H1 (cell line): ENCODE results near the gene KDM6B. TPM values are rescaled to one million over a fixed set of nuclear protein-coding genes. Genes with fewer than 3 reads are reported as not detected.

Experiments used
- CTCF ChIA-PET: fragments of 300-600 bp; sonication (Branson Sonifier 250); formaldehyde crosslinking; loops from one replicate; lab custom pipeline; 2021; ENCODE audit not compliant: partially characterized antibody; lab: Charles Lee
- POLR2A ChIA-PET: fragments of 300-600 bp; sonication (Branson Sonifier 250); formaldehyde crosslinking; loops from one replicate; lab custom pipeline; 2021; ENCODE audit warnings: inconsistent platforms; ENCODE audit not compliant: partially characterized antibody; lab: Charles Lee
- DNase-seq, 2 experiments: peaks; one replicate each; pipeline versions ENCODE4 v3.0.0 to v3.0.0-alpha.2; 2010 to 2022; ENCODE audit warnings: low spot score in 2 of 2, low read depth in 1 of 2, mixed read lengths in 1 of 2
- FAIRE-seq: peaks from 2 replicates; lab custom pipeline; 2011; peaks lifted over from hg19 to GRCh38; lab: Jason Lieb, UNC
- H2AFZ ChIP-seq: 2 replicates; pipeline ENCODE4 v1.8.1; 2012; ENCODE audit warnings: low read length, inconsistent platforms
- H2AK5ac ChIP-seq: 2 replicates; pipeline ENCODE4 v1.6.1; 2013; ENCODE audit warnings: low read depth, low read length
- H2BK120ac ChIP-seq: replicated peaks from 2 replicates; pipeline ENCODE3; 2013; ENCODE audit warnings: low read depth, low read length, inconsistent platforms
- H2BK12ac ChIP-seq: 2 replicates; pipeline ENCODE4 v1.6.1; 2013; ENCODE audit warnings: low read depth, low read length
- H2BK15ac ChIP-seq: 2 replicates; pipeline ENCODE4 v1.6.1; 2013; ENCODE audit warnings: low read length
- H2BK20ac ChIP-seq: 2 replicates; pipeline ENCODE4 v1.6.1; 2013; ENCODE audit warnings: low read length
- H2BK5ac ChIP-seq: 2 replicates; pipeline ENCODE4 v1.6.1; 2013; ENCODE audit warnings: low read depth, low read length
- H3K14ac ChIP-seq: 2 replicates; pipeline ENCODE4 v1.6.1; 2013; ENCODE audit warnings: inconsistent platforms; ENCODE audit not compliant: insufficient read length
- H3K18ac ChIP-seq: 2 replicates; pipeline ENCODE4 v1.6.1; 2013; ENCODE audit warnings: low read length; ENCODE audit errors: extremely low read depth
- H3K23ac ChIP-seq: 2 replicates; pipeline ENCODE4 v1.6.1; 2013; ENCODE audit warnings: inconsistent platforms; ENCODE audit not compliant: insufficient read length
- H3K23me2 ChIP-seq: 2 replicates; pipeline ENCODE4 v1.6.1; 2013; ENCODE audit warnings: low read depth, low read length
- H3K27ac ChIP-seq: 2 replicates; pipeline ENCODE4 v1.6.1; 2011; ENCODE audit warnings: low read depth, low read length, inconsistent platforms
- H3K27me3 ChIP-seq, 4 experiments: replicated peaks in 1 of 4; 1 replicate in 1 of 4; 2 replicates in 3 of 4; pipeline versions ENCODE4 v1.6.1 to v1.8.1; 2011 to 2013; ENCODE audit warnings: low read length in 3 of 4, mild to moderate bottlenecking in 3 of 4, inconsistent platforms in 2 of 4, mixed read lengths in 2 of 4, moderate library complexity in 1 of 4; ENCODE audit not compliant: control insufficient read depth in 3 of 4, insufficient read depth in 3 of 4; ENCODE audit errors: extremely low read depth in 1 of 4
- H3K36me3 ChIP-seq, 4 experiments: 2 replicates each; pipeline versions ENCODE4 v1.6.1 to v1.8.1; 2011 to 2013; ENCODE audit warnings: mild to moderate bottlenecking in 4 of 4, low read length in 3 of 4, moderate library complexity in 2 of 4, control low read depth in 1 of 4, inconsistent platforms in 1 of 4; ENCODE audit not compliant: insufficient read depth in 4 of 4, control insufficient read depth in 2 of 4
- H3K4ac ChIP-seq: replicated peaks from 2 replicates; pipeline ENCODE3; 2013; ENCODE audit warnings: low read length, low read depth, mixed read lengths, inconsistent platforms; ENCODE audit not compliant: insufficient read length
- H3K4me1 ChIP-seq, 4 experiments: replicated peaks in 1 of 4; 1 replicate in 1 of 4; 2 replicates in 3 of 4; pipeline versions ENCODE4 v1.6.1 to v1.8.1; 2011 to 2013; ENCODE audit warnings: low read length in 3 of 4, inconsistent platforms in 2 of 4, mixed read lengths in 1 of 4; ENCODE audit not compliant: insufficient read depth in 4 of 4, control insufficient read depth in 3 of 4
- H3K4me2 ChIP-seq, 2 experiments: 2 replicates each; pipeline versions ENCODE4 v1.6.1 to v1.8.1; 2011 to 2013; ENCODE audit warnings: low read depth in 2 of 2, low read length in 2 of 2, control low read depth in 1 of 2, inconsistent platforms in 1 of 2, mild to moderate bottlenecking in 1 of 2; ENCODE audit not compliant: insufficient read depth in 1 of 2
- H3K4me3 ChIP-seq, 4 experiments: fragments of 200-600, 300-600 bp in 1 of 4; sonication (generic), shearing (Covaris generic), sonication (Bioruptor Twin) in 1 of 4; 2 replicates each; pipeline versions ENCODE4 v1.5.1 to v1.8.1; 2011 to 2016; ENCODE audit warnings: low read length in 4 of 4, low read depth in 3 of 4, control low read depth in 2 of 4, inconsistent platforms in 2 of 4, mild to moderate bottlenecking in 2 of 4, mixed read lengths in 1 of 4, moderate library complexity in 1 of 4; ENCODE audit not compliant: insufficient read depth in 2 of 4; ENCODE audit errors: extremely low read depth in 1 of 4
- H3K56ac ChIP-seq: replicated peaks from 2 replicates; pipeline ENCODE3; 2013; ENCODE audit warnings: low read depth, mild to moderate bottlenecking, mixed read lengths, low read length, inconsistent platforms; ENCODE audit not compliant: insufficient read length
- H3K79me1 ChIP-seq: 2 replicates; pipeline ENCODE4 v1.6.1; 2013; ENCODE audit warnings: low read depth, low read length, control low read depth
- H3K79me2 ChIP-seq, 2 experiments: 2 replicates each; pipeline versions ENCODE4 v1.6.1 to v1.8.1; 2012 to 2013; ENCODE audit warnings: low read length in 2 of 2, mild to moderate bottlenecking in 2 of 2, inconsistent platforms in 1 of 2; ENCODE audit not compliant: insufficient read depth in 2 of 2, control insufficient read depth in 1 of 2
- H3K9ac ChIP-seq, 4 experiments: replicated peaks in 1 of 4; 1 replicate in 1 of 4; 2 replicates in 3 of 4; pipeline versions ENCODE4 v1.6.1 to v1.8.1; 2011 to 2013; ENCODE audit warnings: low read depth in 3 of 4, low read length in 3 of 4, control low read depth in 2 of 4, mild to moderate bottlenecking in 2 of 4, moderate library complexity in 2 of 4, inconsistent platforms in 1 of 4; ENCODE audit errors: extremely low read depth in 1 of 4
- H3K9me3 ChIP-seq, 2 experiments: 2 replicates each; pipeline versions ENCODE4 v1.6.1 to v1.8.1; 2012 to 2013; ENCODE audit warnings: mild to moderate bottlenecking in 2 of 2, moderate library complexity in 2 of 2, control low read depth in 1 of 2, inconsistent platforms in 1 of 2, low read depth in 1 of 2, low read length in 1 of 2, mixed read lengths in 1 of 2; ENCODE audit not compliant: insufficient read depth in 2 of 2
- H4K20me1 ChIP-seq, 2 experiments: replicated peaks in 1 of 2; 2 replicates each; pipeline versions ENCODE3 to v1.8.1; 2011 to 2013; ENCODE audit warnings: inconsistent platforms in 2 of 2, low read length in 2 of 2, mild to moderate bottlenecking in 1 of 2; ENCODE audit not compliant: insufficient read depth in 2 of 2, control insufficient read depth in 1 of 2
- H4K5ac ChIP-seq: 2 replicates; pipeline ENCODE4 v1.6.1; 2013; ENCODE audit warnings: low read length, low read depth, mixed read lengths, inconsistent platforms; ENCODE audit not compliant: insufficient read length
- H4K8ac ChIP-seq: 2 replicates; pipeline ENCODE4 v1.8.0; 2013; ENCODE audit warnings: mild to moderate bottlenecking, moderate library complexity, low read length, inconsistent platforms; ENCODE audit not compliant: insufficient read depth; ENCODE audit errors: extremely low read depth
- H4K91ac ChIP-seq: replicated peaks from 2 replicates; pipeline ENCODE3; 2013; ENCODE audit warnings: low read length, mixed read lengths, inconsistent platforms; ENCODE audit not compliant: insufficient read length
- CBX8 ChIP-seq: fragments of 300-800, 300-1000 bp; sonication (generic); IDR thresholded peaks from 2 replicates; pipeline ENCODE4 v1.7.1; 2016; ENCODE audit warnings: low read depth, low read length, borderline replicate concordance
- KDM1A ChIP-seq: fragments of 200-600, 300-600 bp; sonication (generic); IDR thresholded peaks from 2 replicates; pipeline ENCODE4 v1.7.1; 2016; ENCODE audit warnings: mild to moderate bottlenecking, low read length, borderline replicate concordance
- NRF1 ChIP-seq: IDR thresholded peaks from 2 replicates; pipeline ENCODE4 v1.6.1; 2011; ENCODE audit warnings: mild to moderate bottlenecking, low read depth, low read length, improper control_type of control experiment
- POLR2A ChIP-seq, 2 experiments: IDR thresholded peaks; 1 replicate in 1 of 2; 2 replicates in 1 of 2; pipeline ENCODE4 v1.6.1; 2011; ENCODE audit warnings: low read depth in 2 of 2, low read length in 2 of 2, mild to moderate bottlenecking in 2 of 2; ENCODE audit errors: control extremely low read depth in 1 of 2
- POLR2AphosphoS5 ChIP-seq: IDR thresholded peaks from 2 replicates; pipeline ENCODE4 v1.6.1; 2011; ENCODE audit warnings: low read depth, low read length
- RNF2 ChIP-seq: fragments of 200-900, 300-1000 bp; sonication (generic); IDR thresholded peaks from 2 replicates; pipeline ENCODE4 v1.7.1; 2016; ENCODE audit warnings: borderline replicate concordance, low read depth, mild to moderate bottlenecking, antibody characterized with exemption, low read length; ENCODE audit not compliant: poor library complexity, severe bottlenecking; ENCODE audit errors: missing control alignments
- SIRT6 ChIP-seq: IDR thresholded peaks from one replicate; pipeline ENCODE4 v1.7.1; 2012; ENCODE audit warnings: low read length, inconsistent platforms
- SP1 ChIP-seq: IDR thresholded peaks from 2 replicates; pipeline ENCODE4 v1.6.1; 2011; ENCODE audit warnings: low read depth, low read length
- SP4 ChIP-seq: IDR thresholded peaks from 2 replicates; pipeline ENCODE4 v1.6.1; 2012; ENCODE audit warnings: low read length, inconsistent platforms
- SRF ChIP-seq: IDR thresholded peaks from 2 replicates; pipeline ENCODE4 v1.6.1; 2011; ENCODE audit warnings: mild to moderate bottlenecking, low read depth, low read length, moderate library complexity
- TAF1 ChIP-seq: IDR thresholded peaks from 2 replicates; pipeline ENCODE4 v1.6.1; 2011; ENCODE audit warnings: mild to moderate bottlenecking, low read depth, low read length
- USF2 ChIP-seq: IDR thresholded peaks from 2 replicates; pipeline ENCODE4 v1.6.1; 2011; ENCODE audit warnings: low read length, improper control_type of control experiment
- ZNF274 ChIP-seq: IDR thresholded peaks from 2 replicates; pipeline ENCODE4 v1.7.0; 2012; ENCODE audit warnings: low read length, borderline replicate concordance; ENCODE audit errors: extremely low read depth
- WGBS, 2 experiments: shearing (Covaris generic) in 1 of 2; methylation state at CpG; one replicate each; pipeline versions ENCODE4 v1.1.6 to v1.1.7; 2013 to 2015; ENCODE audit warnings: low lambda C conversion rate in 2 of 2, mixed read lengths in 2 of 2, inconsistent platforms in 1 of 2, low coverage in 1 of 2, missing lambda C conversion rate in 1 of 2; ENCODE audit not compliant: insufficient replicate concordance in 2 of 2, insufficient coverage in 1 of 2, insufficient read length in 1 of 2; ENCODE audit errors: extremely low coverage in 1 of 2, missing lambda C conversion rate in 1 of 2; 5-methylcytosine and 5-hydroxymethylcytosine counted together
- polyA plus RNA-seq, 7 experiments: library from polyadenylated mRNA; depleted of rRNA in 3 of 7; stranded (reverse) in 5 of 7; unstranded in 2 of 7; fragments of >200 nt in 5 of 7; fragments of 200-250 nt in 2 of 7; gene quantifications; 1 replicate in 5 of 7; 2 replicates in 1 of 7; 4 replicates in 1 of 7; pipeline versions ENCODE4 v1.2.1 to v1.2.3, GENCODE V29; 2011 to 2013; ENCODE audit warnings: missing spikeins in 2 of 7, mixed read lengths in 2 of 7
- total RNA-seq: library from RNA; stranded (reverse); fragmentation: NEBNext Ultra II Directional; extraction: Animal tissue kit (Norgen Biotek cat#: 25700); gene quantifications from 2 replicates; pipeline ENCODE4 v1.2.1, GENCODE V29; 2021

Gene KDM6B
- total and polyA plus RNA-seq, 2 of the 8 experiments (the other 6 are each of a cell fraction or from before 2014, with no cell fraction given) = 0.48 to 3.7 TPM

DNA sequence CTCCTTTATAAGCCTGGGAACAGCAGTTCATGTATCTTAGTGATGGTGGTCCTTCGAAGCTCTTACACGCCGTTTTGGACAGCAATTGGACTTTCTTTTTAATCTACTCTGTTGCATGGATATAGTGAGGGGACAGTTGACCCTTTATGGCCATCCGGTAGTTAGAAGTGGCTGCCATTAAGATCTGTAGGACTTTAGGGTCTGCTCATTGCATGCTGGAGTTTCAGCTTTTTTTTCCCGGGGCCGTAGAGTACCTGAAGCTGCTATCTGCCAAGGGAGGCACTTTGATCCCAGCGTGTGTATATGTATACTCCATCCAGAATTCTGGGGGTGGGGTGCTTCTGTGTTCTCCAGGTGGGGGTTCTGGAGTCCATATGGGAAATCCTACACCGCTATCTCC lies 25.0 kb downstream of the KDM6B start:
- no peak overlapping the region for H3K27ac ChIP-seq
- TF ChIP-seq SP1 = no peak
- TF ChIP-seq KDM1A = no peak
- no peak for TF ChIP-seq POLR2AphosphoS5
- TF ChIP-seq TAF1 = no peak
- no peak for TF ChIP-seq SRF
- no peak for TF ChIP-seq NRF1
- no peak for TF ChIP-seq SP4
- TF ChIP-seq USF2 = no peak
- TF ChIP-seq ZNF274 = no peak
- TF ChIP-seq POLR2A (IDR thresholded peaks at IDR 0.05; ENCODE audit: control extremely low read depth in 1 of 2, low read depth in 2 of 2, low read length in 2 of 2) = no peak
- no peak for TF ChIP-seq SIRT6
- TF ChIP-seq CBX8 = no peak
- no peak for TF ChIP-seq RNF2

More for the DNA sequence above, 25.0 kb downstream of the KDM6B start:
- Histone ChIP-seq H4K8ac (no peak overlapping the region; the same call in 1 of the 2 replicates), H2AK5ac (no peak overlapping the region), H3K23me2 (peaks cover 20% of the 10 kb centered on the region), H2AFZ (no peak overlapping the region), H3K9ac (peak overlapping the region in 2 of 4 experiments; percentile 79 to 93; a peak in 1 of 7 replicates), H3K79me2 (peaks cover 0 to 5% of the 10 kb centered on the region in 2 experiments; a peak in 1 of 4 replicates), H2BK15ac (no peak overlapping the region), H3K18ac (no peak overlapping the region), H3K79me1 (no peaks in the 10 kb centered on the region), H3K4me3 (peak overlapping the region; percentile 70 to 86 (median 80); a peak in 5 of 8 replicates), H3K36me3 (no peaks in the 10 kb centered on the region; a peak in 1 of 8 replicates), H2BK20ac (no peak overlapping the region), H3K9me3 (no peaks in the 10 kb centered on the region), H3K14ac (no peak overlapping the region), H3K56ac (no peak overlapping the region), H2BK12ac (no peak overlapping the region), H3K4me1 (peaks cover 0 to 22% (median 18%) of the 10 kb centered on the region in 4 experiments; a peak in 6 of 7 replicates), H3K23ac (no peak overlapping the region), H4K5ac (no peak overlapping the region), H4K91ac (no peak overlapping the region), H2BK120ac (no peak overlapping the region), H3K27me3 (peaks cover 16 to 30% (median 25%) of the 10 kb centered on the region in 4 experiments), H4K20me1 (peaks cover 0 to 8% of the 10 kb centered on the region in 2 experiments), H3K4ac (no peak overlapping the region), H2BK5ac (no peak overlapping the region), H3K4me2 (peak overlapping the region; percentile 74 to 97)
- ChIA-PET POLR2A (interaction anchor here (0.9 to 1.7 kb wide), 5 partner anchors 10 to 172 kb away, joined by 3 to 5 read pairs (median 3); partner anchors contain the start of gene TP53), CTCF (interaction anchor here (0.9 to 1.8 kb wide), 8 partner anchors 12 to 158 kb away, joined by 3 to 6 read pairs (median 4); no protein-coding TSS in a partner anchor)
- no peak for FAIRE-seq
- WGBS, 2 experiments = 86% methylated on average over 8 of the region's 8 CpGs; no CpG with 5 or more reads in 1 of the 2 experiments
- DNase-seq = no peak
